ENCODE measurements around the gene PREX1. TPM values are rescaled to one million over a fixed set of nuclear protein-coding genes. Genes with fewer than 3 reads are reported as not detected.

PREX1 gene
- total RNA-seq, 4 donors from 2014 or later: 29.5 to 121 (median 40.9) TPM

- ATAC-seq (ENCODE audit: low FRiP score) (no peak), DNase-seq (ENCODE audit: low spot score) (no peak)
- TF ChIP-seq CTCF (IDR thresholded peaks at IDR 0.05): no peak
Measured at GRCh38 chr20:48645666-48646065, 182.1 kb downstream of the PREX1 start.

GRCh38 chr20:48644286-48644828 lies 183.4 kb downstream of the PREX1 start:
- DNase-seq (ENCODE audit: low spot score) (no peak), ATAC-seq (ENCODE audit: low FRiP score) (no peak)
- no peak for TF ChIP-seq CTCF (IDR thresholded peaks at IDR 0.05)

GRCh38 chr20:48642105-48642880 lies 185.5 kb downstream of the PREX1 start:
- no peak for TF ChIP-seq CTCF (IDR thresholded peaks at IDR 0.05)
- DNase-seq (ENCODE audit: low spot score): no peak
- no peak for ATAC-seq (ENCODE audit: low FRiP score)

GRCh38 chr20:48640871-48641270 lies 186.9 kb downstream of the PREX1 start:
- TF ChIP-seq CTCF (IDR thresholded peaks at IDR 0.05): no peak
- no peak for DNase-seq (ENCODE audit: low spot score)
- ATAC-seq (ENCODE audit: low FRiP score): no peak

- no peak for ATAC-seq (ENCODE audit: low FRiP score)
- no peak for DNase-seq (ENCODE audit: low spot score)
- TF ChIP-seq CTCF (IDR thresholded peaks at IDR 0.05): no peak
Measured at GRCh38 chr20:48639899-48640298, 187.9 kb downstream of the PREX1 start.

- no peak for ATAC-seq (ENCODE audit: low FRiP score)
- TF ChIP-seq CTCF (IDR thresholded peaks at IDR 0.05): no peak
- no peak for DNase-seq (ENCODE audit: low spot score)
Measured at GRCh38 chr20:48638546-48638945, 189.3 kb downstream of the PREX1 start.

- no peak for TF ChIP-seq CTCF (IDR thresholded peaks at IDR 0.05)
- no peak for DNase-seq (ENCODE audit: low spot score)
- no peak for ATAC-seq (ENCODE audit: low FRiP score)
Measured at GRCh38 chr20:48637461-48637860, 190.3 kb downstream of the PREX1 start.
